ENCODE measurements around the gene CARF.
"Not testable (repeated sequence)": the region's sequence is repeated elsewhere in the genome, so short reads cannot be mapped to it uniquely, and the experiment has no call there.

CARF gene

DNA sequence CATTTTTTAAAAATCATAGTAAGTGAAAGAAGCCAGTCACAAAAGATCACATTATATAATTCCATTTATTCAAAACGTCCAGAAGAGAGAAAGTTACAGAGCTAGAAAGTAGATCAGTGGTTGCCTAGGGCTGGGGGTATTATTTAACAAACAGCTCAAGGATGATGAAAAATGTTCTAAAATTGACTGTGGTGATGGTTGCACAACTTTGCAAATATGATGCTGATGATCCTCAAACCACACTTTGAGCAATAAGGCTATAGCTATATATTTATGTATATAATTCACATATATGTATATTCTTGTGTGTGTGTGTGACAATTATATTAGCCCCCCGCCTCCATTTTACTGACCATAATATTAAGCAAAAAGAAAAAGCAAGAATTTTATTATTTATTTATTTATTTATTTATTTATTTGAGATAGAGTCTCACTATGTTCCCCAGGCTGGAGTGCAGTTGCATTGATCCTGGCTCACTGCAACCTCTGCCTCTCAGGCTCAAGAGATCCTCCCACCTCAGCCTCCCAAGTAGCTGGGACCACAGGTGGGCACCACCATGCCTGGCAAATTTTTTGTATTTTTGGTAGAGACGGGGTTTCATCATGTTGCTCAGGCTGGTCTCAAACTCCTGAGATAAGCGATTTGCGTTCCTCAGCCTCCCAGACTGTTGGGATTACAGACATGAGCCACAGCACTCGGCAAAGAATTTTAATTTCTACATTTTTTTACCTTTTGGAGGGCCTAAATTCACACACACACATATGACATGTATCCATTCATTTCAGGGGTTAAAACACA lies 2.5 kb upstream of the CARF start:
- Histone ChIP-seq H3K27me3 (ENCODE audit: insufficient read depth, low read length) (no peaks in the 10 kb centered on the region), H3K4me3 (ENCODE audit: low read depth, low read length) (peak overlapping the region; percentile 90), H3K36me3 (ENCODE audit: insufficient read depth, low read length) (peaks cover 19% of the 10 kb centered on the region), H2AFZ (ENCODE audit: low read length, unreplicated experiment) (no peak overlapping the region), H3K79me2 (ENCODE audit: control insufficient read depth, insufficient read depth, low read length, unreplicated experiment) (peaks cover 47% of the 10 kb centered on the region), H3K4me1 (ENCODE audit: control insufficient read depth, insufficient read depth, low read length, unreplicated experiment) (peaks cover 16% of the 10 kb centered on the region), H3K27ac (ENCODE audit: low read depth, low read length) (no peak overlapping the region)

- Histone ChIP-seq H3K4me1 (ENCODE audit: control insufficient read depth, insufficient read depth, low read length, unreplicated experiment) (peaks cover 16% of the 10 kb centered on the region), H3K4me3 (ENCODE audit: low read depth, low read length) (peak overlapping the region; percentile 90), H3K36me3 (ENCODE audit: insufficient read depth, low read length) (peaks cover 17% of the 10 kb centered on the region), H3K79me2 (ENCODE audit: control insufficient read depth, insufficient read depth, low read length, unreplicated experiment) (peaks cover 44% of the 10 kb centered on the region)
- not testable (repeated sequence) for H3K27ac ChIP-seq (ENCODE audit: low read depth, low read length); H3K27me3 ChIP-seq (ENCODE audit: insufficient read depth, low read length); H2AFZ ChIP-seq (ENCODE audit: low read length, unreplicated experiment)
Measured at GRCh38 chr2:202910250-202910649, 1.8 kb upstream of the CARF start.

DNA sequence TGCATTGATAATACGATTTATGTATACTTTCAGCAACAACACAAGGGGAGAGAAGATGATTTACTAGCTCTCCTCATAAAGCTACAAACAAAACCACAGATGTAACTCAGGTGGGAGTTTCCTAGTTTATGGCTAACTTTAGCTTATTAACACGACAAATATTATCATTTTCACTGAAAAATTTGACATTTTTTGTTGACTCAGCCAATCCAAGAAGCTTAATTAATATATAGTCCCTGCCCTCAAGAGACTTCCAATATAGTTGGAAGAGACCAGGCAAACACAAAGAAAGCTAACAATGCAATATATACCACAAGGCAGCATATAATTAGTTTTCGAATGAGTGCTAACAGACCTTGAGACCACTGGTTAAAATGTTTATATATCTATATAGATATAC lies 1.4 kb upstream of the CARF start:
- Histone ChIP-seq H3K27me3 (ENCODE audit: insufficient read depth, low read length) (no peaks in the 10 kb centered on the region), H3K4me1 (ENCODE audit: control insufficient read depth, insufficient read depth, low read length, unreplicated experiment) (peaks cover 16% of the 10 kb centered on the region), H3K27ac (ENCODE audit: low read depth, low read length) (no peak overlapping the region), H3K79me2 (ENCODE audit: control insufficient read depth, insufficient read depth, low read length, unreplicated experiment) (peaks cover 44% of the 10 kb centered on the region), H3K4me3 (ENCODE audit: low read depth, low read length) (peak overlapping the region; percentile 90), H3K36me3 (ENCODE audit: insufficient read depth, low read length) (peaks cover 13% of the 10 kb centered on the region), H2AFZ (ENCODE audit: low read length, unreplicated experiment) (no peak overlapping the region)

DNA sequence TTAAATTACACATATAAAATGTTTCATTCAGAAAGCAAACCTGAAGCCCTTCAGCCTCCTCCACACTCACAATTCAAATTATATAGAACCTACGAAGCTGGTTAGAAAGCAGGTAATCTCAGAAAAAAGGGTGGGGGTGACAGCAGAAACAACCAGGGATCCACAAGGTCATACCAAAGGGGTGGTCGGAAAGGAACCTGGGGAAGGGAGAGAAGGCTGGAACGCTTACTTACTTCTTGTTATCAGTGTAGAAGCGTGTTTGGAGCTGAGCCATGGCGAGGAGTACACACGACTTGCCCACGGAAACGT lies 918 bp upstream of the CARF start:
- Histone ChIP-seq H3K4me3 (ENCODE audit: low read depth, low read length) (peak overlapping the region; percentile 90), H3K36me3 (ENCODE audit: insufficient read depth, low read length) (peaks cover 9% of the 10 kb centered on the region), H2AFZ (ENCODE audit: low read length, unreplicated experiment) (peak overlapping the region; percentile 94), H3K4me1 (ENCODE audit: control insufficient read depth, insufficient read depth, low read length, unreplicated experiment) (peaks cover 16% of the 10 kb centered on the region), H3K27me3 (ENCODE audit: insufficient read depth, low read length) (no peaks in the 10 kb centered on the region), H3K79me2 (ENCODE audit: control insufficient read depth, insufficient read depth, low read length, unreplicated experiment) (peaks cover 44% of the 10 kb centered on the region), H3K27ac (ENCODE audit: low read depth, low read length) (no peak overlapping the region)

DNA sequence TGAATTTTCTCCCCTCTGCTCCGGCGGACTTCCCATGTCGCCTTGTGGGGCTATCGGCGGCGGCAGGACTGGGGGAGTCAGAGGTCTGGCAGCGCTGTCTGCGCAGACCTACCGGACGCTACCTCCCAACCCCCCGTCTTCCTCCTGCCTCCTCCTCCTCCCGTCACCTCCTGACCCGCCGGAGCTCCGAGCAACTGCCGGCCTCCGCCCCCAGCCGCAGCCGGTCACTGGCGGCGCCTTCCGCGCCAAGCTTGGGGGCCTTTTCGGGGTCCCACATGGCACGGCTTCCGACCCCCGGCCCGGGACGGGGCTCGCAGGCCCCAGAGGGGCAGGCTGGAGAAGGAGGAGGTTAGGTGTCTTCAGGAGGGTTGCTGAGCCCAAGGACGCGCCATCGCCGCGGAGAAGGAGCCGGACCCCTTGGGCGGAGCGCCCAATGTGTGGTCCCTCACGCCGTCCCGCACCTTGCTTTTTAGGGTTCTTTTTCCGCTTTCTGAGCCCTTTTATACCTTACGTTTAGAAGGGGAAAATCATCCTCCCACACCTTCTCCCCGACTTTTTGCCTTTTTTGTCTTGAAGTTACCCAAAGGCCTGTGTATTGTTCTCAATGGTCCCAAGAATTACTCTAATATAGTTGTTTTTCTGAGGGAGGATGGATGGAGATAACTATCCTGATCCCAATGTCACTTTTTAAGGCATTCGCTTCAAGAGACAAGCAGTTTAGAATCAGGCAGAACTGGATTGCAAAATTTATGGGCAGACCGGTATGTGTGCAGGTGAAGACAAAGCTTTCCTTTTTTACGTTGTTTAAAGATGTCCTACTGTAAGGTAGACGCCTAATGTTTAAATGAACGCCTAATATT lies 497 bp downstream of the CARF start:
- H3K36me3 ChIP-seq (ENCODE audit: insufficient read depth, low read length); H3K27me3 ChIP-seq (ENCODE audit: insufficient read depth, low read length): not testable (repeated sequence)
- H3K4me3 ChIP-seq (ENCODE audit: low read depth, low read length) = peak overlapping the region; percentile 90
- H3K27ac ChIP-seq (ENCODE audit: low read depth, low read length) = peak overlapping the region; percentile 89
- H3K4me1 ChIP-seq (ENCODE audit: control insufficient read depth, insufficient read depth, low read length, unreplicated experiment) = peaks cover 16% of the 10 kb centered on the region
- peak overlapping the region; percentile 32 for H2AFZ ChIP-seq (ENCODE audit: low read length, unreplicated experiment)
- H3K79me2 ChIP-seq (ENCODE audit: control insufficient read depth, insufficient read depth, low read length, unreplicated experiment) = peaks cover 37% of the 10 kb centered on the region

GRCh38 chr2:202918860-202919259 lies 6.8 kb downstream of the CARF start:
- peaks cover 8% of the 10 kb centered on the region; the same call in 1 of the 2 replicates for H3K36me3 ChIP-seq (ENCODE audit: insufficient read depth, low read length)
- H3K79me2 ChIP-seq (ENCODE audit: control insufficient read depth, insufficient read depth, low read length, unreplicated experiment) = no peaks in the 10 kb centered on the region
- no peaks in the 10 kb centered on the region for H3K27me3 ChIP-seq (ENCODE audit: insufficient read depth, low read length)
- no peak overlapping the region for H3K27ac ChIP-seq (ENCODE audit: low read depth, low read length)
- no peak overlapping the region for H2AFZ ChIP-seq (ENCODE audit: low read length, unreplicated experiment)
- H3K4me1 ChIP-seq (ENCODE audit: control insufficient read depth, insufficient read depth, low read length, unreplicated experiment) = no peaks in the 10 kb centered on the region
- no peak overlapping the region for H3K4me3 ChIP-seq (ENCODE audit: low read depth, low read length)

GRCh38 chr2:202932425-202933138 lies 20.5 kb downstream of the CARF start:
- Histone ChIP-seq H3K4me3 (ENCODE audit: low read depth, low read length) (no peak overlapping the region), H3K27me3 (ENCODE audit: insufficient read depth, low read length) (no peaks in the 10 kb centered on the region), H3K36me3 (ENCODE audit: insufficient read depth, low read length) (no peaks in the 10 kb centered on the region), H3K79me2 (ENCODE audit: control insufficient read depth, insufficient read depth, low read length, unreplicated experiment) (no peaks in the 10 kb centered on the region), H2AFZ (ENCODE audit: low read length, unreplicated experiment) (no peak overlapping the region), H3K27ac (ENCODE audit: low read depth, low read length) (no peak overlapping the region; the same call in 1 of the 2 replicates), H3K4me1 (ENCODE audit: control insufficient read depth, insufficient read depth, low read length, unreplicated experiment) (peaks cover 11% of the 10 kb centered on the region)

DNA sequence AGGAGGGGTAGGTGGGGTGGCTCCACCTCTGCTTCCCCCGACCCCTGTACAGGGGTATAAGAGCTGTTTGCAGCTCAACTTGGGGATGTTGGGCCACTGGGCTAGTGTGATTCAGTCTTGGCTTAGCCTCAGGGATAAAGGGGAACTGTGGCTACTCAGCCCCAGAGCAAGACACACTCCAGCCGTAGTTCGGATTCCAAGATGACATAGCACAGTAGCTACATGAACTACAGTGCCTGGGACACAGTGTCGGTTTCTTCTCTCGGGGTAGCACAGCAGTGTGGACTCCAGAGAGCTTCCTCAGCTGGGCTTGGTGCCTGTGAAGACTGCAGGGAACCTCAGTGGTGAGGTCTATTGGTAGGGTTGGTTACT lies 21.1 kb downstream of the CARF start:
- no peak overlapping the region for H2AFZ ChIP-seq (ENCODE audit: low read length, unreplicated experiment)
- H3K4me1 ChIP-seq (ENCODE audit: control insufficient read depth, insufficient read depth, low read length, unreplicated experiment) = peaks cover 11% of the 10 kb centered on the region
- no peaks in the 10 kb centered on the region for H3K79me2 ChIP-seq (ENCODE audit: control insufficient read depth, insufficient read depth, low read length, unreplicated experiment)
- no peak overlapping the region for H3K4me3 ChIP-seq (ENCODE audit: low read depth, low read length)
- no peaks in the 10 kb centered on the region for H3K27me3 ChIP-seq (ENCODE audit: insufficient read depth, low read length)
- 0 out of 2 replicates have a peak overlapping the region, but pooled peaks have one; percentile 1 for H3K27ac ChIP-seq (ENCODE audit: low read depth, low read length)
- no peaks in the 10 kb centered on the region for H3K36me3 ChIP-seq (ENCODE audit: insufficient read depth, low read length)

DNA sequence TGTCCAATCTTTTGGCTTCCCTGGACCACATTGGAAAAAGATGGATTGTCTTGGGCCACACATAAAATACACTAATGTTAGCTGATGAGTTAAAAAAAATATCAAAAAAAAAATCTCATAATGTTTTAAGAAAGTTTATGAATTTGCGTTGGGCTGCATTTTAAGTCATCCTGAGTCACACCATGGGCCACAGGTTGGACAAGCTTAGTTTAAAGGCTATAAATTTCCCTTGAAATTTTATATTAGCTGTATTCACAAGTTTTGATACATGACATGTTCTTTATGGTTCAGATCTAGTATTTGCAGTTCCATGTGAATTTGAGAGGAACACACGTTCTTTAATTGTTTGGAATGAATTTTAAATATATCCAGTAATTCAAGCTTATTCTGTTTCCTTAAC lies 21.9 kb downstream of the CARF start:
- Histone ChIP-seq H3K36me3 (ENCODE audit: insufficient read depth, low read length) (no peaks in the 10 kb centered on the region), H2AFZ (ENCODE audit: low read length, unreplicated experiment) (no peak overlapping the region), H3K4me1 (ENCODE audit: control insufficient read depth, insufficient read depth, low read length, unreplicated experiment) (peaks cover 11% of the 10 kb centered on the region), H3K4me3 (ENCODE audit: low read depth, low read length) (no peak overlapping the region), H3K79me2 (ENCODE audit: control insufficient read depth, insufficient read depth, low read length, unreplicated experiment) (no peaks in the 10 kb centered on the region), H3K27me3 (ENCODE audit: insufficient read depth, low read length) (no peaks in the 10 kb centered on the region), H3K27ac (ENCODE audit: low read depth, low read length) (no peak overlapping the region)

DNA sequence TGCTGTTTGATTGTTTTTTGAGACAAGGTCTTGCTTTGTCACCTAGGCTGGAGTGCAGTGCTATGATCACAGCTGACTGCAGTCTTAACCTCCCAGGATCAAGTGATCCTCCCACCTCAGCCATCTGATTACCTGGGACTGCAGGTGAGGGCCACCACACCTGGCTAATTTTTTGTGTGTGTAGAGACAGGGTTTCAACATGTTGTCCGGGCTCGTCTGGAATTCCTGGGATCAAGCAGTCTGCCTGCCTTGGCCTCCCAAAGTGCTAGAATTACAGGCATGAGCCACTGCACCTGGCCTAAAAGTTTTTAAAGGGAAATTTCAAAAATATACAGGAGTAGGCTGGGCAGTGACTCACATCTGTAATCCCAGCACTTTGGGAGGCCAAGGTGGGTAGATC lies 22.4 kb downstream of the CARF start:
- Histone ChIP-seq H3K27ac (ENCODE audit: low read depth, low read length) (no peak overlapping the region), H3K79me2 (ENCODE audit: control insufficient read depth, insufficient read depth, low read length, unreplicated experiment) (no peaks in the 10 kb centered on the region), H3K4me3 (ENCODE audit: low read depth, low read length) (no peak overlapping the region), H2AFZ (ENCODE audit: low read length, unreplicated experiment) (no peak overlapping the region), H3K36me3 (ENCODE audit: insufficient read depth, low read length) (no peaks in the 10 kb centered on the region; the same call in 1 of the 2 replicates), H3K4me1 (ENCODE audit: control insufficient read depth, insufficient read depth, low read length, unreplicated experiment) (peaks cover 11% of the 10 kb centered on the region), H3K27me3 (ENCODE audit: insufficient read depth, low read length) (no peaks in the 10 kb centered on the region)

All from ACC112 (cell line).